ENCODE results near the gene ADARB1.
"Not testable (repeated sequence)": the region's sequence is repeated elsewhere in the genome, so short reads cannot be mapped to it uniquely, and the experiment has no call there.

Gene ADARB1

DNA sequence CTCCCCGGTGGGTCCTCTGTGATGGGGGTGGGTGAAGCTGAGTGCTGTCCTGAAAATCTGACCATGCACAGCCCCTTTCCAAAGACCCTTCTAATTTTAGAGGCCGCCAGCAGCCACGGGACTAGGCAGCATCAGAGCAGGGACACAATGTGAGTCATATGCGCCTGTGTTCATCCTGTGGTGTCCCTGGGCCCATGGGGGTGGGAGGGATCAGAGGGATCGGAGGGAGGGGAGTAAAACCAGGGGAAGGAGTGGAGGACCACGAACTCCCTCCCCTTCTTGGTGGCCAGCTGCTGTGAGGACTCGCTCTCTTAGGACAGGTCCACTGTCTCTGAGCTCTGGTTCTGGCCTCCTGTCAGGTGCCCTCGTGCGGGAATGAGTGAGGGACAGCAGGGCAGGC lies 61.5 kb downstream of the ADARB1 start:
- ATAC-seq (ENCODE audit: low read depth), result no peak
- Mint-ChIP-seq H3K36me3 (peaks cover 3% of the 10 kb centered on the region), H3K9me3 (no peaks in the 10 kb centered on the region), H3K27me3 (no peaks in the 10 kb centered on the region), H3K4me3 (no peak overlapping the region), H3K27ac (no peak overlapping the region), H3K4me1 (peaks cover 10% of the 10 kb centered on the region)
- DNase-seq (ENCODE audit: low spot score in 2 of 2), result no peak

GRCh38 chr21:45136500-45136899 lies 62.1 kb downstream of the ADARB1 start:
- Mint-ChIP-seq H3K36me3 (peaks cover 3% of the 10 kb centered on the region), H3K4me3 (no peak overlapping the region), H3K27me3 (no peaks in the 10 kb centered on the region), H3K4me1 (peaks cover 10% of the 10 kb centered on the region), H3K27ac (no peak overlapping the region), H3K9me3 (no peaks in the 10 kb centered on the region)
- no peak for ATAC-seq (ENCODE audit: low read depth)
- no peak for DNase-seq (ENCODE audit: low spot score in 2 of 2)

DNA sequence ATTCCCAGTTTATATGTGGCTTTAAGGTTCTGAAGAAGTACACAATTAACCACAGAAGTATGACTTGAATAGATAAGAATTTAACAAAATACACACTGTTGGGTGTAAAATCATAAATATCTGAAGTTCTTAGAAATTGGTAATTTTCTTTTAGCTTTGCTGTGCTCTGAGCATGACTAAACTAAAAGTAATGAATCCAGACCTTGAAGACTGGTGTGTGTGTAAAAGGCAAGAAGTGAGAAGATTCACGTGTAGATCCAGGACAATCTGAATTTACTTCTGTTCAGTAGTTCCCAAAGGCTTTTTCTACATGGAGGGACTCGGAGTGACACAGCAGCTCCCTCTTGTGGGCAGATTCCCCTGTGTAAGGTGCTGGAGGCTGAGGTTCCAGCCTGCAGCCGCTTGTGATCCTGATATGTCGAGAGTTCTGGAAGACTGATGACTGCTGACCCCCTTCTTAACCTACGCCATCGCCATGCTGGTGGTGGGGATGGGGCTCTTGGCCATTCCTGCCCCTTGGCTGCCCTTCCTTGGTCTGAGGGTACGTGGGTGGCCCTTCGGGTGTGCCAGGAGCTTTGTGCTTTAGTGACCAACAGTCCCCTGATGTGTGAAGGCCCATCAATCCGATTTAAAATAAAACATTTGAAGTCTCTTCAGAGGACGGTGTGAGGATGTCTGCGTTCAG lies 62.7 kb downstream of the ADARB1 start:
- Mint-ChIP-seq H3K4me1 (peaks cover 10% of the 10 kb centered on the region), H3K27ac (no peak overlapping the region), H3K9me3 (no peaks in the 10 kb centered on the region), H3K36me3 (peaks cover 3% of the 10 kb centered on the region), H3K27me3 (no peaks in the 10 kb centered on the region), H3K4me3 (no peak overlapping the region)
- DNase-seq (ENCODE audit: low spot score in 2 of 2), result peak; percentile 53 to 61
- ATAC-seq (ENCODE audit: low read depth), result peak; percentile 42

GRCh38 chr21:45137612-45137937 lies 63.2 kb downstream of the ADARB1 start:
- no peak overlapping the region for H3K27ac Mint-ChIP-seq
- peaks cover 10% of the 10 kb centered on the region for H3K4me1 Mint-ChIP-seq
- peaks cover 3% of the 10 kb centered on the region for H3K36me3 Mint-ChIP-seq
- no peaks in the 10 kb centered on the region for H3K9me3 Mint-ChIP-seq
- no peaks in the 10 kb centered on the region for H3K27me3 Mint-ChIP-seq
- H3K4me3 Mint-ChIP-seq, result no peak overlapping the region
- no peak for DNase-seq (ENCODE audit: low spot score in 2 of 2)
- no peak for ATAC-seq (ENCODE audit: low read depth)

DNA sequence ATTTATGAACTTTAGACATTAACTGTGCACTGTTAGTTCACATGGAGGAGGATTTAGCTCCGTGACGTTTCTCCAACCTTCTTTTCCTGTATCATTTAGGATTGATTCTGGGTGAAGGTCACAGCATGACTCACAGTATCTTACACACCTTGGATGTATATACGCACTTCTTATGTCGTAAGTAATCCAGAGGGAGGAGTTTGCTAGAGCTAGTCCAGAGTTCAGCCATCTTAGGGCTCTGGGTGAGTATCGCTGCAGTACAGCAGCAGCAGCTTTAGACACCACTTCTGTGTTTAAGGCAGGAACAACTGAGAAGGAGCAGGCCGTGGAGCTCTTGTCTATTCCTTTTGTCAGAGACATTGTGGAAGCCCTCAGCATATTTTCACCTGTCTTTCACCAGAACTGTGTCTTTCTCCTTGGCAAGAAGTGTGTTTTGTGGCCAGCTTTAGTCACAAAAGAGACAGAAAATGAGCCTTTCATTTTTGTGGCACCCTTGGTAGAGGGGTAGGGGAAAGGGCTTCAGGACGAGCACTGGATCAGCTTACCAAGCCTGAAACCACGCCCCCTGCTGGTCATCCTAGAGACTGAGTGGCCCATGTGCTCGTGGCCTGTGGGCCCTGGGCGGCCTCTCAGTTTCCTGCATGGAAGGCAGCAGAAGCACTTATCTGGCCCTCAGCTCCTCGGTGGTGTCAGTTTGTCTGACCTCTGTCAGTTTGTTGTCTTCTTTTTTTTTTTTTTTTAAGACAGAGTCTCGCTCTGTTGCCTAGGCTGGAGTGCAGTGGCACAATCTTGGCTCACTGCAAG lies 64.0 kb downstream of the ADARB1 start:
- Mint-ChIP-seq H3K4me3 (no peak overlapping the region), H3K9me3 (no peaks in the 10 kb centered on the region), H3K36me3 (peaks cover 3% of the 10 kb centered on the region), H3K4me1 (peaks cover 7% of the 10 kb centered on the region), H3K27ac (no peak overlapping the region), H3K27me3 (no peaks in the 10 kb centered on the region)
- ATAC-seq (ENCODE audit: low read depth) (peak; percentile 40), DNase-seq (ENCODE audit: low spot score in 2 of 2) (peak; percentile 54 to 62)

DNA sequence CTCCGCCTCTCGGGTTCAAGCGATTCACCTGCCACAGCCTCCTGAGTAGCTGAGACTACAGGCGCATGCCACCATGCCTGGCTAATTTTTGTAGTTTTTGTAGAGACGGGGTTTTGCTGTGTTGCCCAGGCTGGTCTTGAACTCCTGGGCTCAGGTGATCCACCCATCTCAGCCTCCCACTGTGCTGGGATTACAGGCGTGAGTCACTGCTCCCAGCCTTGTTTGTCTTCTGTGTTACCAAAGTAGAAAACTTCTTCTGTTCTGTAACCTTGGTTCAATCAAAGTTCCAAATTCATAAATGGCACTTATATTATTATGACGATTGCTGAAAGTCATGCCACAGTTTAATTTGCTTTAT lies 64.6 kb downstream of the ADARB1 start:
- not testable (repeated sequence) for H3K4me3 Mint-ChIP-seq; H3K4me1 Mint-ChIP-seq; ATAC-seq (ENCODE audit: low read depth); H3K36me3 Mint-ChIP-seq; H3K27ac Mint-ChIP-seq; H3K9me3 Mint-ChIP-seq; H3K27me3 Mint-ChIP-seq; DNase-seq (ENCODE audit: low spot score in 2 of 2)

- ATAC-seq (ENCODE audit: low read depth), result no peak
- Mint-ChIP-seq H3K27ac (no peak overlapping the region), H3K36me3 (peaks cover 6% of the 10 kb centered on the region), H3K4me3 (no peak overlapping the region), H3K27me3 (peaks cover 2% of the 10 kb centered on the region), H3K4me1 (peaks cover 7% of the 10 kb centered on the region), H3K9me3 (no peaks in the 10 kb centered on the region)
- DNase-seq (ENCODE audit: low spot score in 2 of 2), result no peak
These were observed 65.1 kb downstream of the ADARB1 start for GRCh38 chr21:45139473-45139872.

DNA sequence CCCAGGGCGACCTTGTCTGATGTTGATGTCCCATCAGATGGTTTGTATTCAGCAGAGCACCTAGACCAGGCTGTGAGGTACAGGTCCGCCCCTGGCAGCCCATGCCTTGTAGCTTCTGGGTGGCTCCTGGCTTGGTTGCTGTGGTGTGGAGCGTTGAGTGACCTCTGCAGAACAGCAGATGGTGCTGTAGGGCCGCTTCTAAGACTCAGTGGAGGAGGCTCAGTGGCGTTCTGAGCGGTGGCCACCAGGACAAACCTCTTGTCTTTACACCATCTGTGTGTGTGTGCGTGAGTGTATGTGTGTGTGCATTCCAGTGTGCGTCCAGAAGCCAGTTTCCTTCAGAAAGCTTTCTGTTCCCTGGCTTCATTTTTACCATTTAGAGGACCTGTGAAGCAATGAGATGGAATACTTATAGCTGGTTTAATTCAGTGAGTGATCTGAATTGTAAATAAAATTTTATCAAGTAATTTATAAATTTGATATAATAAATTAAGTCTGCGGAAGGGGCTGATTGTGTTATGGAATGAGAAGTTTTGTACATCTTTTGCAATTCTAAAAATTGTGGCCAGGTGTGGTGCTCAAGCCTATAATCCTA lies 66.1 kb downstream of the ADARB1 start:
- ATAC-seq (ENCODE audit: low read depth) (peak; percentile 98), DNase-seq (ENCODE audit: low spot score in 2 of 2) (peak; percentile 58 to 73)
- Mint-ChIP-seq H3K9me3 (no peaks in the 10 kb centered on the region), H3K27me3 (peaks cover 2% of the 10 kb centered on the region), H3K4me3 (no peak overlapping the region), H3K36me3 (peaks cover 3% of the 10 kb centered on the region), H3K27ac (no peak overlapping the region), H3K4me1 (peaks cover 7% of the 10 kb centered on the region)

DNA sequence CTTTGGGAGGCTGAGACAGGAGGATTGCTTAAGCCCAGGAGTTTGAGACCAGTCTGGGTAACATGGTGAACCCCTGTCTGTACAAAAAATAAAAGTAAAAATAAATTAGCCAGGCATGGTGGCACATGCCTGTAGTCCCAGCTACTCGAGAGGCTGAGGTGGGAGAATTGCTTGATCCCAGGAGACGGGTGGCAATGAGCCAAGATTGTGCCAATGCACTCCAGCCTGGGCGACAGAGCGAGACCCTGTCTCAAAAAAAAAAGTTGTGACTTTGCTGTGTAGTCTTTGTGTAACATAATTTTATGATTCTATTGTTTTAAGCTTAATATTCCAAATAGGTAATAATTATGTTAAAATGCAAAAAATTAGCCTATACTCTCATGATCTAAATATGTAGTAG lies 66.6 kb downstream of the ADARB1 start:
- H3K27me3 Mint-ChIP-seq; H3K36me3 Mint-ChIP-seq; H3K27ac Mint-ChIP-seq; H3K4me1 Mint-ChIP-seq; DNase-seq (ENCODE audit: low spot score in 2 of 2); H3K4me3 Mint-ChIP-seq; ATAC-seq (ENCODE audit: low read depth); H3K9me3 Mint-ChIP-seq: not testable (repeated sequence)

DNA sequence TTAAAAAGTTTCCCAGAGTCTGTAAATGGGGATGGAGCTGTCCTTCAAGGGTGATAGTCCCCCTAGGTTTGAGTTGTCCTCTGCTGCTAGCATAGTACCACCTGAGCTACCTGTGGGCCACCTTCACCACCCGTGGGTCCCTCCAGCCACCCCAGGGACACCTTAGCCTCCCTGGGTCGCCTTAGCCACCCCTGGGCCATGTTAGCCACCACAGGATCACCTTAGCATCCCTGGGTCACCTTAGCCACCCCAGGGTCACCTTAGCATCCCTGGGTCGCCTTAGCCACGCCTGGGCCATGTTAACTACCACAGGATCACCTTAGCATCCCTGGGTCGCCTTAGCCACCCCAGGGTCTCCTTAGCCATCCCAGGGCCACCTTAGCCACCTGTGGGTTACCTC lies 67.1 kb downstream of the ADARB1 start:
- H3K36me3 Mint-ChIP-seq, result peaks cover 3% of the 10 kb centered on the region
- H3K9me3 Mint-ChIP-seq, result no peaks in the 10 kb centered on the region
- H3K4me1 Mint-ChIP-seq, result peaks cover 7% of the 10 kb centered on the region
- no peak for DNase-seq (ENCODE audit: low spot score in 2 of 2)
- peaks cover 2% of the 10 kb centered on the region for H3K27me3 Mint-ChIP-seq
- no peak overlapping the region for H3K27ac Mint-ChIP-seq
- no peak overlapping the region for H3K4me3 Mint-ChIP-seq
- no peak for ATAC-seq (ENCODE audit: low read depth)

DNA sequence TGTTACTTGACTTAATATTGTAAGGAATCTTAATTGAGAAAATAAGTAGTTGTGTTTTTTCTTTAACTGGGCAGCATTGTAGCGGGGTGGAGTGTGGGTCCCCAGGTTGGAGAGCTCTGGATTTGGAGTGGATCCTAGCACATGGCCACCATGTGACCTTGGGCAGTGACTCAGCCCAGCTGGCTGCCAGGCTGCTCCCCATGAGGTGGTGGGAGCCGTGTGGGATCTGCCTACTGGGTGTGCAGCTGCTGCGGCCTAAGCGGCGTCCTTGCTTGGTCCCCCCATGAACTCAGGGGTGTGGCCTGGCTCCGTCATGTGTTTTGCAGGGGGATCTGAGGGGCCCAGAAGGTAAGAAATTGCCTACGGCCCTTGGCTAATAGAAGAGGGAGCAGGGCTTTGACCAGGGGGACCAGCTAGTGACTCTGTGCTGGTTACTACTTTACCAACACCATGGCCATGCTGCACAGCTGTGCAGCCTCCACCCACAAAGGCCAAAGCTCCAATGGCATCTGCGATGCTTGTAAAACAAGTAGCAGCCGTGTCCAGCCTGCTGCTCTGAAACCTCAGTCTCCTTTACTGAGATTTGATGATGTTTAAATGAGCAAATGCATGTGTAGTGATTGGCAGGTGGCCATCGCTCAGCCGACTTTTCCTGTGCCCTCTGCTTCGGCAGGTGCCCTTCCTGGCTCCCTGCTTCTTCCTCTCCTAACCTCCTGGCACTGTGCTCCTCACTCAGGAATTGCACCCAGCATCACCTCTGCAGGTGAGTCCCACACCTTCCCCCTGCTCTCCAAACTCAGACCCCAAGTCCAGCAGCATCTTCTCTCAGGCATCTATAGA lies 68.3 kb downstream of the ADARB1 start:
- no peaks in the 10 kb centered on the region for H3K9me3 Mint-ChIP-seq
- ATAC-seq (ENCODE audit: low read depth), result no peak
- peaks cover 2% of the 10 kb centered on the region for H3K27me3 Mint-ChIP-seq
- H3K27ac Mint-ChIP-seq, result no peak overlapping the region
- H3K36me3 Mint-ChIP-seq, result peaks cover 3% of the 10 kb centered on the region
- peaks cover 2% of the 10 kb centered on the region for H3K4me1 Mint-ChIP-seq
- DNase-seq (ENCODE audit: low spot score in 2 of 2), result no peak
- no peak overlapping the region for H3K4me3 Mint-ChIP-seq

DNA sequence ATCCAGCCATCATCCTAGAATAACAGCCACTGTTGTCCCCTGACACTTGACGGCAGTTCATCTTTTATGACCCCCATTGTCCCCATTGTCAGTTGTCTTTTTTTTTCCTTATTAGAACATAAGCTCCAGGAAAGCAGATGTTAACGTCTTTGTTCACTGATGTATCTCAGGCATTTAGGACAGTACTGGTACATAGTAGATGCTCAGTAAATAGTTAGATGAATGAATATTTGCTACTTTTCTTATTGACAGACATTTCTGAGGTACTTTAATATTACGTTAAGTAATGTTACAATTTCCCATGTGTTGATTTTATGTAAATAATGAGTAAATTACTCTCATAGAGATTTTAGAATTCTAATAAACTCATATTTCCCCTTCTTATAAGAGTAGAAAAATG lies 69.5 kb downstream of the ADARB1 start:
- ATAC-seq (ENCODE audit: low read depth), result no peak
- DNase-seq (ENCODE audit: low spot score in 2 of 2), result no peak
- no peak overlapping the region for H3K27ac Mint-ChIP-seq
- peaks cover 3% of the 10 kb centered on the region for H3K36me3 Mint-ChIP-seq
- H3K27me3 Mint-ChIP-seq, result peaks cover 2% of the 10 kb centered on the region
- peaks cover 2% of the 10 kb centered on the region for H3K4me1 Mint-ChIP-seq
- H3K9me3 Mint-ChIP-seq, result no peaks in the 10 kb centered on the region
- no peak overlapping the region for H3K4me3 Mint-ChIP-seq

DNA sequence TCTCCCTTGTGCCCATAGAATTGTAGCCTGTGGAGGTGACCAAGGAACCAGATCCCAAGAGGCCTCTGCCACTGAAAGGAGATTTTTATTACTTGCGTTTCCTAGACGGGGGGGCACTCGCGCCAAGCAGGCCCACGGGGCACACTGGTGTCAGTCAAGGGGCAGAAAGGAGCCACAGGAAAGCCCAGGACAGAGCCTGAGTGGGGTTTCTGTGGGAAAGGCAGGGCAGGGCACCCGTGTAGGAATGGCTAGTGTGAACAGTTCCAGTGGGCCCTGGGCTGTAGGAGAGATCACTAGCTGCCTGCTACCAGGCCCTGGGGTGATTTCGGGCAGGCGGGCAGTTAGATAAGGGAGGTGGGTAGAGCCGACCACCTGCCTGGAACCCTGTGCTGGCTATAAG lies 70.8 kb downstream of the ADARB1 start:
- H3K4me3 Mint-ChIP-seq, result no peak overlapping the region
- H3K27me3 Mint-ChIP-seq, result peaks cover 2% of the 10 kb centered on the region
- ATAC-seq (ENCODE audit: low read depth) (no peak), DNase-seq (ENCODE audit: low spot score in 2 of 2) (no peak)
- no peak overlapping the region for H3K27ac Mint-ChIP-seq
- H3K36me3 Mint-ChIP-seq, result peaks cover 3% of the 10 kb centered on the region
- peaks cover 2% of the 10 kb centered on the region for H3K4me1 Mint-ChIP-seq
- H3K9me3 Mint-ChIP-seq, result no peaks in the 10 kb centered on the region

- not testable (repeated sequence) for H3K36me3 Mint-ChIP-seq; DNase-seq (ENCODE audit: low spot score in 2 of 2); H3K4me1 Mint-ChIP-seq; H3K27ac Mint-ChIP-seq; H3K9me3 Mint-ChIP-seq; ATAC-seq (ENCODE audit: low read depth); H3K27me3 Mint-ChIP-seq; H3K4me3 Mint-ChIP-seq
These were observed 71.5 kb downstream of the ADARB1 start for GRCh38 chr21:45145846-45146245.
